HL-60/S4 treated with retinoic acid at 250 ng/mL for 4 days and 3 days (cell line): ENCODE results near the gene GNG10.
"Not testable (repeated sequence)": the region's sequence is repeated elsewhere in the genome, so short reads cannot be mapped to it uniquely, and the experiment has no call there.

ENCODE experiments used
- in situ Hi-C: fragments of 300-500 bp; cut with MboI; formaldehyde crosslinking; loops from 2 replicates; pipeline ENCODE4 v1.7.0; 2022; ENCODE audit warnings: low sequenced_read_pairs

Gene GNG10

GRCh38 chr9:111661150-111661801, at the start of gene GNG10:
GNG10 (plus strand) TSS chr9:111661605; CDS start chr9:111661635, 30 bp downstream.
- in situ Hi-C loops = no loop called here

GRCh38 chr9:111613436-111614040, 47.9 kb upstream of the GNG10 start:
- in situ Hi-C loops = no loop called here

- in situ Hi-C loops = no loop called here
Observed at GRCh38 chr9:111615928-111616327, 45.5 kb upstream of the GNG10 start.

GRCh38 chr9:111617349-111617748, 44.1 kb upstream of the GNG10 start:
- in situ Hi-C loops = not testable (repeated sequence)

GRCh38 chr9:111621895-111622480, 39.4 kb upstream of the GNG10 start:
- in situ Hi-C loops = no loop called here

GRCh38 chr9:111622626-111623025, 38.8 kb upstream of the GNG10 start:
- in situ Hi-C loops = no loop called here

- in situ Hi-C loops = no loop called here
Observed at GRCh38 chr9:111627260-111627963, 34.0 kb upstream of the GNG10 start.

- in situ Hi-C loops = no loop called here
Observed at GRCh38 chr9:111628411-111628810, 33.0 kb upstream of the GNG10 start.

GRCh38 chr9:111630182-111630963, 31.0 kb upstream of the GNG10 start:
- in situ Hi-C loops = no loop called here

GRCh38 chr9:111630964-111631213, 30.5 kb upstream of the GNG10 start:
- in situ Hi-C loops = no loop called here

GRCh38 chr9:111631214-111631971, 30.0 kb upstream of the GNG10 start, which contains the start of gene DNAJC25:
DNAJC25 (plus strand) TSS chr9:111631334; CDS start chr9:111631408, 74 bp downstream.
- in situ Hi-C loops = no loop called here

GRCh38 chr9:111632060-111632459, 29.3 kb upstream of the GNG10 start:
- in situ Hi-C loops = no loop called here

GRCh38 chr9:111632695-111633388, 28.6 kb upstream of the GNG10 start:
- in situ Hi-C loops = no loop called here

GRCh38 chr9:111633389-111633736, 28.0 kb upstream of the GNG10 start:
- in situ Hi-C loops = no loop called here

GRCh38 chr9:111634860-111635259, 26.5 kb upstream of the GNG10 start:
- in situ Hi-C loops = no loop called here

GRCh38 chr9:111637421-111637950, 23.9 kb upstream of the GNG10 start:
- in situ Hi-C loops = no loop called here

- in situ Hi-C loops = no loop called here
Observed at GRCh38 chr9:111644195-111644772, 17.1 kb upstream of the GNG10 start.

- in situ Hi-C loops = no loop called here
Observed at GRCh38 chr9:111645806-111646205, 15.6 kb upstream of the GNG10 start.

GRCh38 chr9:111646417-111646816, 15.0 kb upstream of the GNG10 start:
- in situ Hi-C loops = no loop called here
